Inferior parietal cortex (tissue), 1 donor: ENCODE results near the gene RAPGEF1.
"Not testable (repeated sequence)": the region's sequence is repeated elsewhere in the genome, so short reads cannot be mapped to it uniquely, and the experiment has no call there.

Source experiments
- DNase-seq: peaks from one replicate; pipeline ENCODE4 v3.0.0-alpha.2; 2016; ENCODE audit errors: extremely low spot score

Gene RAPGEF1

GRCh38 chr9:131731237-131731636 is 8.6 kb downstream of the RAPGEF1 start:
- no peak for DNase-seq

- no peak for DNase-seq
Observed at GRCh38 chr9:131728961-131729360, 10.9 kb downstream of the RAPGEF1 start.

GRCh38 chr9:131728546-131728910 is 11.3 kb downstream of the RAPGEF1 start:
- DNase-seq = no peak

GRCh38 chr9:131727795-131728545 is 11.9 kb downstream of the RAPGEF1 start:
- no peak for DNase-seq

GRCh38 chr9:131727184-131727759 is 12.6 kb downstream of the RAPGEF1 start:
- no peak for DNase-seq

GRCh38 chr9:131724683-131725082 is 15.2 kb downstream of the RAPGEF1 start:
- DNase-seq = no peak

- DNase-seq = no peak
Observed at GRCh38 chr9:131723632-131724031, 16.2 kb downstream of the RAPGEF1 start.

GRCh38 chr9:131722255-131722654 is 17.6 kb downstream of the RAPGEF1 start:
- no peak for DNase-seq

- no peak for DNase-seq
Observed at GRCh38 chr9:131721076-131721475, 18.8 kb downstream of the RAPGEF1 start.

GRCh38 chr9:131720330-131720729 is 19.5 kb downstream of the RAPGEF1 start:
- no peak for DNase-seq

GRCh38 chr9:131719262-131719908 is 20.5 kb downstream of the RAPGEF1 start:
- no peak for DNase-seq

- DNase-seq = no peak
Observed at GRCh38 chr9:131717719-131718460, 22.0 kb downstream of the RAPGEF1 start.

- no peak for DNase-seq
Observed at GRCh38 chr9:131715906-131716305, 24.0 kb downstream of the RAPGEF1 start.

GRCh38 chr9:131714821-131715220 is 25.1 kb downstream of the RAPGEF1 start:
- no peak for DNase-seq

- DNase-seq = no peak
Observed at GRCh38 chr9:131714161-131714646, 25.7 kb downstream of the RAPGEF1 start.

GRCh38 chr9:131713016-131713415 is 26.9 kb downstream of the RAPGEF1 start:
- DNase-seq = no peak

- DNase-seq = no peak
Observed at GRCh38 chr9:131712151-131712716, 27.6 kb downstream of the RAPGEF1 start.

- DNase-seq = no peak
Observed at GRCh38 chr9:131709771-131710431, 30.0 kb downstream of the RAPGEF1 start.

GRCh38 chr9:131709010-131709770 is 30.7 kb downstream of the RAPGEF1 start:
- not testable (repeated sequence) for DNase-seq

- no peak for DNase-seq
Observed at GRCh38 chr9:131708226-131709002, 31.5 kb downstream of the RAPGEF1 start.
